HG03103 (cell line): Measurements from ENCODE around the gene SLC13A4.
"Not testable (repeated sequence)": the region's sequence is repeated elsewhere in the genome, so short reads cannot be mapped to it uniquely, and the experiment has no call there.

Experiments used
- ATAC-seq: cut with Tn5 transposase; IDR thresholded peaks from one replicate; pipeline ENCODE4 v1.9.1; 2021; ENCODE audit warnings: low read depth; ENCODE audit not compliant: unreplicated experiment

The SLC13A4 gene

GRCh38 chr7:135728136-135728669 lies at the start of gene SLC13A4:
Gene SLC13A4 (minus strand): TSS chr7:135728186. CDS start chr7:135727496, 690 bp downstream.
- no peak for ATAC-seq

- not testable (repeated sequence) for ATAC-seq
Measured at GRCh38 chr7:135775915-135776314, 47.9 kb upstream of the SLC13A4 start.

- ATAC-seq = no peak
Measured at GRCh38 chr7:135775230-135775629, 47.2 kb upstream of the SLC13A4 start.

GRCh38 chr7:135774284-135774683 lies 46.3 kb upstream of the SLC13A4 start:
- ATAC-seq = no peak

- no peak for ATAC-seq
Measured at GRCh38 chr7:135773464-135773863, 45.5 kb upstream of the SLC13A4 start.

GRCh38 chr7:135772639-135773222 lies 44.7 kb upstream of the SLC13A4 start:
- ATAC-seq = no peak

- ATAC-seq = no peak
Measured at GRCh38 chr7:135771961-135772638, 44.1 kb upstream of the SLC13A4 start.

- no peak for ATAC-seq
Measured at GRCh38 chr7:135771051-135771450, 43.1 kb upstream of the SLC13A4 start.

- no peak for ATAC-seq
Measured at GRCh38 chr7:135770139-135770710, 42.2 kb upstream of the SLC13A4 start.

GRCh38 chr7:135769005-135769802 lies 41.2 kb upstream of the SLC13A4 start:
- no peak for ATAC-seq

- ATAC-seq = no peak
Measured at GRCh38 chr7:135768467-135768866, 40.5 kb upstream of the SLC13A4 start.

- ATAC-seq = no peak
Measured at GRCh38 chr7:135768064-135768463, 40.1 kb upstream of the SLC13A4 start.

GRCh38 chr7:135763261-135763660 lies 35.3 kb upstream of the SLC13A4 start:
- ATAC-seq = no peak

- no peak for ATAC-seq
Measured at GRCh38 chr7:135761751-135762488, 33.9 kb upstream of the SLC13A4 start.

- ATAC-seq = no peak
Measured at GRCh38 chr7:135759532-135759931, 31.5 kb upstream of the SLC13A4 start.

GRCh38 chr7:135758531-135758932 lies 30.5 kb upstream of the SLC13A4 start:
- ATAC-seq = no peak

- no peak for ATAC-seq
Measured at GRCh38 chr7:135757719-135758411, 29.9 kb upstream of the SLC13A4 start.

- ATAC-seq = no peak
Measured at GRCh38 chr7:135756191-135756590, 28.2 kb upstream of the SLC13A4 start.

GRCh38 chr7:135755351-135755753 lies 27.4 kb upstream of the SLC13A4 start:
- no peak for ATAC-seq
